Transverse colon (tissue), 4 donors: ENCODE results near the gene TCL1B. TPM values are rescaled to one million over a fixed set of nuclear protein-coding genes. Genes with fewer than 3 reads are reported as not detected.

ENCODE experiments used
- DNase-seq: peaks from one replicate; pipeline ENCODE4 v3.0.0-alpha.2; 2019
- H3K27ac ChIP-seq, 4 donors: fragments of 200-600 bp; sonication (generic); 2 replicates each; pipeline ENCODE4 v1.5.1; 2016 to 2018; ENCODE audit warnings: inconsistent platforms in 4 of 4
- H3K27me3 ChIP-seq: fragments of 200-600 bp; sonication (generic); 2 replicates; pipeline ENCODE4 v1.5.1; 2017; ENCODE audit warnings: inconsistent platforms
- H3K36me3 ChIP-seq, 4 donors: fragments of 200-600 bp; sonication (generic); 2 replicates each; pipeline ENCODE4 v1.5.1; 2017 to 2019; ENCODE audit warnings: inconsistent platforms in 4 of 4
- H3K4me1 ChIP-seq, 4 donors: fragments of 200-600 bp; sonication (generic); 2 replicates each; pipeline ENCODE4 v1.5.1; 2017 to 2020; ENCODE audit warnings: inconsistent platforms in 4 of 4
- H3K4me3 ChIP-seq, 4 donors: fragments of 200-600 bp; sonication (generic); 1 replicate in 1 of 4; 2 replicates in 3 of 4; pipeline versions ENCODE4 v1.5.1 to v1.6.1; 2017 to 2019; ENCODE audit warnings: inconsistent platforms in 4 of 4
- H3K9me3 ChIP-seq, 2 donors: fragments of 200-600 bp; sonication (generic); 2 replicates each; pipeline ENCODE4 v1.5.1; 2017 to 2019; ENCODE audit warnings: inconsistent platforms in 2 of 2
- EP300 ChIP-seq: sonication (generic); formaldehyde crosslinking; IDR thresholded peaks from one replicate; pipeline ENCODE4 v1.6.1; 2017; ENCODE audit warnings: antibody characterized with exemption, low read depth
- POLR2A ChIP-seq: fragments of 450-650 bp; IDR thresholded peaks from one replicate; pipeline ENCODE4 v1.6.1; 2016; ENCODE audit warnings: antibody characterized with exemption, mild to moderate bottlenecking, moderate library complexity
- POLR2AphosphoS5 ChIP-seq, 3 donors: sonication (generic); formaldehyde crosslinking; IDR thresholded peaks; one replicate each; pipeline ENCODE4 v1.6.1; 2016; ENCODE audit warnings: antibody characterized with exemption in 3 of 3
- WGBS, 2 donors: methylation state at CpG; one replicate each; pipeline ENCODE4 v1.1.5; 2018; ENCODE audit warnings: low coverage in 1 of 2; 5-methylcytosine and 5-hydroxymethylcytosine counted together
- in situ Hi-C, 4 donors: fragments of 200-750 bp; cut with MboI; loops; one replicate each; pipeline versions ENCODE4 v1.15.0 to v1.15.1; 2017; ENCODE audit warnings: low sequenced_read_pairs in 3 of 4, low pct_ligation_motif_present in 1 of 4, low pct_unique_long_range_greater_than_20kb in 1 of 4
- intact Hi-C: fragments of 100-400 bp; cut with DNase I; formaldehyde crosslinking; loops from one replicate; pipeline ENCODE4 v1.15.1; 2023; ENCODE audit warnings: low total_unique reads
- total RNA-seq, 4 donors: library from RNA; depleted of rRNA; stranded (reverse); fragments of >200 nt; gene quantifications; one replicate each; pipeline ENCODE4 v1.1.0, GENCODE V29; 2016
- TF ChIP-seq, protein P1 (sequence below), 5 experiments: fragments of 200-600 bp in 3 of 5; fragments of 450-650 bp in 2 of 5; sonication (generic) in 3 of 5; IDR thresholded peaks; 1 replicate in 2 of 5; 2 replicates in 3 of 5; pipeline ENCODE4 v1.5.1; 2016 to 2017; ENCODE audit warnings: antibody characterized with exemption in 5 of 5, inconsistent platforms in 3 of 5, mild to moderate bottlenecking in 2 of 5, moderate library complexity in 1 of 5

Gene TCL1B
- total RNA-seq, 4 donors from 2014 or later, result 0.64 TPM; not detected in 3

DNA sequence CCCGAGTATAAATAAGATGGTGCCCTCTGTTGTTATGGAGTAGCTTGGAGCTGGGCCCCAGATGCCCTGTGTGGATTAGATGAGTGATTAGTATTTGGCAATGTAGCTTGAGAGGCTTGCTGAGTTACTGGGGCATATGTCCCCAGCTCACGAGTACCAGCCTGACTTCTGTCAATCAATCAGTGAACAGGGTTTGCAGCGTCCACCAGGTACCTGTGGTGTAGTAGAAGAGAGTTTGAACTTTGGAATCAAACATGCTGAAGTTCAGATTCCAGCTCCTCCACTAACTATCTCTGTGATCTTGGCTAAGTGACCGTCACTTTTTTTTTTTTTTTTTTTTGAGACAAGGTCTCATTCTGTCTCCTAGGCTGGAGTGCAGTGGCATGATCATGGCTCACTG is 11.6 kb upstream of the TCL1B start:
- intact Hi-C loops, result no loop called here
- H3K4me3 ChIP-seq, result no peak overlapping the region
- in situ Hi-C loops, result no loop called here
- 40 to 67% methylated on average over 2 to 4 of the region's 4 CpGs for WGBS, 2 donors
- no peak overlapping the region for H3K27ac ChIP-seq
- H3K9me3 ChIP-seq, result no peaks in the 10 kb centered on the region
- H3K27me3 ChIP-seq, result no peaks in the 10 kb centered on the region
- DNase-seq, result no peak
- no peaks in the 10 kb centered on the region for H3K4me1 ChIP-seq
- TF ChIP-seq EP300 (no peak), POLR2AphosphoS5 (IDR thresholded peaks at IDR 0.05) (no peak)
- TF ChIP-seq, protein P1, sequence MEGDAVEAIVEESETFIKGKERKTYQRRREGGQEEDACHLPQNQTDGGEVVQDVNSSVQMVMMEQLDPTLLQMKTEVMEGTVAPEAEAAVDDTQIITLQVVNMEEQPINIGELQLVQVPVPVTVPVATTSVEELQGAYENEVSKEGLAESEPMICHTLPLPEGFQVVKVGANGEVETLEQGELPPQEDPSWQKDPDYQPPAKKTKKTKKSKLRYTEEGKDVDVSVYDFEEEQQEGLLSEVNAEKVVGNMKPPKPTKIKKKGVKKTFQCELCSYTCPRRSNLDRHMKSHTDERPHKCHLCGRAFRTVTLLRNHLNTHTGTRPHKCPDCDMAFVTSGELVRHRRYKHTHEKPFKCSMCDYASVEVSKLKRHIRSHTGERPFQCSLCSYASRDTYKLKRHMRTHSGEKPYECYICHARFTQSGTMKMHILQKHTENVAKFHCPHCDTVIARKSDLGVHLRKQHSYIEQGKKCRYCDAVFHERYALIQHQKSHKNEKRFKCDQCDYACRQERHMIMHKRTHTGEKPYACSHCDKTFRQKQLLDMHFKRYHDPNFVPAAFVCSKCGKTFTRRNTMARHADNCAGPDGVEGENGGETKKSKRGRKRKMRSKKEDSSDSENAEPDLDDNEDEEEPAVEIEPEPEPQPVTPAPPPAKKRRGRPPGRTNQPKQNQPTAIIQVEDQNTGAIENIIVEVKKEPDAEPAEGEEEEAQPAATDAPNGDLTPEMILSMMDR (IDR thresholded peaks at IDR 0.05), result no peak
- H3K36me3 ChIP-seq, result no peaks in the 10 kb centered on the region

DNA sequence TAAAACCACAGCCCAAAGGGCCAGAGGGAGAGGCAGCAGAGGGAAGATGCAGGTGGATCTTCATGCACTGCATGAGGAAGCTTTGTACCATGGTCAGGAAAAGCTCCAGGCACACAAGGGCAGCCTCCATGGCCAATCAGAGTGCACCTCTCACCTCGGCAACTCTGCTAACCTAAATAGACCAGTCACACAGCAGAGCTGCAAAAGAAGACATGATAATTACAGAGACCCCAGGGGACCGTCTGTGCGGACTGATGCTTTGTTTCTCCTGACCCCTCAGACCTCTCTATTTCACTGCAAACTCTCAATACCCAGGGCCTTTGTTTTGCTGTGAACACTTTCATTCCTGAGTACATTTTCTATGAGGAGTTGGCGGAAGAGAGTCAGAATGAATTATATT is 10.7 kb upstream of the TCL1B start:
- 60 to 64% methylated on average over 1 to 4 of the region's 4 CpGs for WGBS, 2 donors
- Histone ChIP-seq H3K4me1 (no peaks in the 10 kb centered on the region), H3K27ac (no peak overlapping the region), H3K27me3 (no peaks in the 10 kb centered on the region), H3K4me3 (no peak overlapping the region), H3K9me3 (no peaks in the 10 kb centered on the region), H3K36me3 (no peaks in the 10 kb centered on the region)
- no peak for TF ChIP-seq EP300
- no peak for TF ChIP-seq POLR2A
- TF ChIP-seq POLR2AphosphoS5 (IDR thresholded peaks at IDR 0.05), result no peak
- TF ChIP-seq, protein P1 (IDR thresholded peaks at IDR 0.05), result no peak
- intact Hi-C loops, result no loop called here
- DNase-seq, result no peak
- in situ Hi-C loops, result no loop called here

GRCh38 chr14:95677179-95677835 is 8.9 kb upstream of the TCL1B start:
- WGBS, 2 donors, result 63% methylated on average over 4 of the region's 4 CpGs; no CpG with 5 or more reads in 1 of the 2 donors
- Histone ChIP-seq H3K27ac (no peak overlapping the region), H3K9me3 (no peaks in the 10 kb centered on the region), H3K4me1 (no peaks in the 10 kb centered on the region), H3K36me3 (no peaks in the 10 kb centered on the region), H3K4me3 (no peak overlapping the region), H3K27me3 (no peaks in the 10 kb centered on the region)
- TF ChIP-seq POLR2AphosphoS5 (IDR thresholded peaks at IDR 0.05), result no peak
- TF ChIP-seq POLR2A, result no peak
- TF ChIP-seq, protein P1 (IDR thresholded peaks at IDR 0.05), result no peak
- intact Hi-C loops, result no loop called here
- in situ Hi-C loops, result no loop called here
- DNase-seq, result no peak

DNA sequence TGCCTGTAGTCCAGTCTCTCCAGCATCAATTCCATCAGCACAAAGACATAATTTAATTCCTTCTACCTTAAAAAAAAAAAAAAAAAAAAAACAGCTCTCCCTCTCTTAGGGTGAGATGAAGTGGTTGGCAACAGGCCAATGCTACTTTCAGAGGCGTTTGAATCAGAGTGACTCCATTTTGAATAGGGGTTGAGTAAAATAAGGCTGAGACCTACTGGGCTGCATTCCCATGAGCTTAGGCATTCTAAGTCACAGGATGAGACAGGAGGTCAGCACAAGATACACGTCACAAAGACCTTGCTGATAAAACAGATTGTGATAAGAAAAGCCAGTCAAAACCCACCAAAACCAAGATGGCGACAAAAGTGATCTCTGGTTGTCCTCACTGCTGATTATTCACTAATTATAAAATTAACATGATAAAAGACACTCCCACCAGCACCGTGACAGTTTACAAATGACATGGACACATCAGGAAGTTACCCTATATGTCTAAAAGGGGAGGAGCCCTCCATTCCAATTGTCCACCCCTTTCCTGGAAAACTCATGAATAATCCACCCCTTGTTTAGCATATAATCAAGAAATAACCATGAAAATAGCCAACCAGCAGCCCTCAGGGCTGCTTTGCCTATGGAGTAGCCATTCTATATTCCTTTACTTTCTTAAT is 6.9 kb upstream of the TCL1B start:
- DNase-seq, result no peak
- Histone ChIP-seq H3K4me3 (no peak overlapping the region), H3K4me1 (no peaks in the 10 kb centered on the region), H3K9me3 (no peaks in the 10 kb centered on the region), H3K27me3 (no peaks in the 10 kb centered on the region), H3K36me3 (no peaks in the 10 kb centered on the region), H3K27ac (no peak overlapping the region)
- WGBS, 2 donors, result 67 to 70% methylated on average over 3 to 4 of the region's 4 CpGs
- no peak for TF ChIP-seq EP300
- TF ChIP-seq, protein P1 (IDR thresholded peaks at IDR 0.05), result no peak
- TF ChIP-seq POLR2AphosphoS5 (IDR thresholded peaks at IDR 0.05), result no peak
- intact Hi-C loops, result no loop called here
- in situ Hi-C loops, result no loop called here
